SK-N-SH (cell line): ENCODE results near the gene ESYT1. TPM values are rescaled to one million over a fixed set of nuclear protein-coding genes. Genes with fewer than 3 reads are reported as not detected.

Experiments
- CTCF ChIA-PET: fragments of 300-600, 350-600 bp; formaldehyde crosslinking; extraction: SDS; loops from one replicate; lab custom pipeline; 2021; lab: Yijun Ruan, JAX
- POLR2A ChIA-PET: fragments of 350-600 bp; sonication (Branson Sonifier 250); formaldehyde crosslinking; extraction: SDS; loops from one replicate; lab custom pipeline; 2020; ENCODE audit warnings: antibody characterized with exemption, inconsistent platforms; lab: Yijun Ruan, JAX
- DNase-seq: peaks from one replicate; pipeline ENCODE4 v3.0.0; 2012
- H2AFZ ChIP-seq: fragments of 200-600 bp; sonication (generic); 2 replicates; pipeline ENCODE4 v1.8.1; 2016; ENCODE audit warnings: antibody characterized with exemption, mild to moderate bottlenecking, low read depth
- H3F3A ChIP-seq: fragments of 200-600 bp; sonication (generic); replicated peaks from 2 replicates; pipeline ENCODE3; 2016; ENCODE audit warnings: antibody characterized with exemption, mild to moderate bottlenecking; ENCODE audit not compliant: insufficient read depth
- H3K27ac ChIP-seq, 2 experiments: fragments of 200-500 bp in 1 of 2; fragments of 200-600 bp in 1 of 2; sonication (Bioruptor generic) in 1 of 2; sonication (generic), shearing (Covaris generic) in 1 of 2; 2 replicates each; pipeline versions ENCODE4 v1.5.1 to v1.6.1; 2014 to 2016; ENCODE audit warnings: low read depth in 2 of 2, inconsistent platforms in 1 of 2, low read length in 1 of 2, mild to moderate bottlenecking in 1 of 2, mixed read lengths in 1 of 2
- H3K27me3 ChIP-seq: fragments of 200-600 bp; sonication (generic), shearing (Covaris generic); 2 replicates; pipeline ENCODE4 v1.6.1; 2016; ENCODE audit warnings: mixed run types; ENCODE audit not compliant: insufficient read depth
- H3K36me3 ChIP-seq, 2 experiments: fragments of 200-500 bp in 1 of 2; fragments of 200-600 bp in 1 of 2; sonication (Bioruptor generic) in 1 of 2; sonication (generic) in 1 of 2; replicated peaks in 1 of 2; 2 replicates each; pipeline versions ENCODE3 to v1.5.1; 2014 to 2016; ENCODE audit warnings: low read length in 1 of 2, mild to moderate bottlenecking in 1 of 2; ENCODE audit not compliant: insufficient read depth in 2 of 2, control insufficient read depth in 1 of 2
- H3K4me1 ChIP-seq, 2 experiments: fragments of 200-500 bp in 1 of 2; fragments of 200-600 bp in 1 of 2; sonication (Bioruptor generic) in 1 of 2; sonication (generic), shearing (Covaris generic) in 1 of 2; 2 replicates each; pipeline versions ENCODE4 v1.5.1 to v1.6.1; 2014 to 2016; ENCODE audit warnings: low read depth in 1 of 2, low read length in 1 of 2, mixed run types in 1 of 2; ENCODE audit not compliant: insufficient read depth in 2 of 2, control insufficient read depth in 1 of 2
- H3K4me2 ChIP-seq: fragments of 200-600 bp; sonication (generic), shearing (Covaris generic); 2 replicates; pipeline ENCODE4 v1.6.1; 2017; ENCODE audit warnings: mixed run types
- H3K4me3 ChIP-seq, 2 experiments: fragments of 200-500 bp in 1 of 2; fragments of 200-600 bp in 1 of 2; sonication (Bioruptor generic) in 1 of 2; sonication (generic), shearing (Covaris generic) in 1 of 2; 2 replicates each; pipeline versions ENCODE4 v1.5.1 to v1.8.1; 2014 to 2016; ENCODE audit warnings: low read depth in 2 of 2, inconsistent platforms in 1 of 2, low read length in 1 of 2, mild to moderate bottlenecking in 1 of 2, mixed read lengths in 1 of 2, moderate library complexity in 1 of 2
- H3K79me2 ChIP-seq: fragments of 200-600 bp; sonication (generic); 2 replicates; pipeline ENCODE4 v1.8.1; 2017; ENCODE audit warnings: mild to moderate bottlenecking; ENCODE audit not compliant: insufficient read depth
- H3K9ac ChIP-seq: fragments of 200-600 bp; sonication (generic); 2 replicates; pipeline ENCODE4 v1.6.1; 2017; ENCODE audit warnings: mixed run types
- H3K9me2 ChIP-seq: fragments of 200-600 bp; sonication (generic); 2 replicates; pipeline ENCODE4 v1.6.1; 2017; ENCODE audit warnings: mixed run types
- H3K9me3 ChIP-seq: fragments of 200-600 bp; sonication (generic); 2 replicates; pipeline ENCODE4 v1.6.1; 2017; ENCODE audit warnings: mixed run types, mild to moderate bottlenecking, moderate library complexity
- H4K20me1 ChIP-seq: fragments of 200-600 bp; sonication (generic); 2 replicates; pipeline ENCODE4 v1.6.1; 2017; ENCODE audit warnings: mild to moderate bottlenecking, mixed run types; ENCODE audit not compliant: insufficient read depth
- ELF1 ChIP-seq: IDR thresholded peaks from 2 replicates; pipeline ENCODE4 v1.4.0; 2012
- EP300 ChIP-seq, 2 experiments: IDR thresholded peaks; 2 replicates each; pipeline versions ENCODE4 v1.4.0 to v1.6.1; 2012; ENCODE audit warnings: borderline replicate concordance in 1 of 2, low read depth in 1 of 2, low read length in 1 of 2
- FOSL2 ChIP-seq: IDR thresholded peaks from 2 replicates; pipeline ENCODE4 v1.4.0; 2012; ENCODE audit warnings: low read depth, mild to moderate bottlenecking, moderate library complexity, borderline replicate concordance
- JUND ChIP-seq: IDR thresholded peaks from 2 replicates; pipeline ENCODE4 v1.4.0; 2012
- MXI1 ChIP-seq: IDR thresholded peaks from 2 replicates; pipeline ENCODE4 v1.6.1; 2012; ENCODE audit warnings: mild to moderate bottlenecking, low read depth, low read length, improper control_type of control experiment
- NRF1 ChIP-seq: IDR thresholded peaks from 2 replicates; pipeline ENCODE4 v1.6.1; 2012; ENCODE audit warnings: low read depth, mild to moderate bottlenecking, low read length
- POLR2AphosphoS5 ChIP-seq: IDR thresholded peaks from 2 replicates; pipeline ENCODE4 v1.6.1; 2012; ENCODE audit warnings: low read depth, low read length
- RCOR1 ChIP-seq: fragments of 150-350 bp; IDR thresholded peaks from 2 replicates; pipeline ENCODE4 v1.6.1; 2017; ENCODE audit warnings: antibody characterized with exemption, low read length
- SIN3A ChIP-seq: IDR thresholded peaks from 2 replicates; pipeline ENCODE4 v1.6.1; 2012; ENCODE audit warnings: low read depth, mild to moderate bottlenecking, low read length, moderate library complexity, borderline replicate concordance
- SMC3 ChIP-seq: IDR thresholded peaks from 2 replicates; pipeline ENCODE4 v1.6.1; 2012; ENCODE audit warnings: low read depth, low read length, improper control_type of control experiment
- TEAD4 ChIP-seq: IDR thresholded peaks from 2 replicates; pipeline ENCODE4 v1.4.0; 2012; ENCODE audit warnings: mild to moderate bottlenecking, borderline replicate concordance; ENCODE audit not compliant: insufficient read depth
- YY1 ChIP-seq: IDR thresholded peaks from 2 replicates; pipeline ENCODE4 v1.4.0; 2012; ENCODE audit warnings: low read depth, mild to moderate bottlenecking
- ZBTB33 ChIP-seq: IDR thresholded peaks from 2 replicates; pipeline ENCODE4 v1.4.0; 2012; ENCODE audit warnings: low read depth, borderline replicate concordance
- WGBS: methylation state at CpG from one replicate; pipeline ENCODE4 v1.1.6; 2017; ENCODE audit warnings: low lambda C conversion rate; 5-methylcytosine and 5-hydroxymethylcytosine counted together
- polyA plus RNA-seq, 3 experiments: library from polyadenylated mRNA; depleted of rRNA; stranded (reverse); fragments of >200 nt; gene quantifications; 2 replicates each; pipeline ENCODE4 v1.2.3, GENCODE V29; 2012
- TF ChIP-seq, protein P1 (sequence below): fragments of 150-350 bp; IDR thresholded peaks from 2 replicates; pipeline ENCODE4 v1.6.1; 2016; ENCODE audit warnings: mild to moderate bottlenecking, low read depth, low read length
- TF ChIP-seq, protein P2 (sequence below): fragments of 200-600 bp; sonication (generic); IDR thresholded peaks from 2 replicates; pipeline ENCODE4 v1.6.1; 2017; ENCODE audit warnings: antibody characterized with exemption, mild to moderate bottlenecking, moderate library complexity
- TF ChIP-seq, protein P3 (sequence below): fragments of 150-350 bp; IDR thresholded peaks from 2 replicates; pipeline ENCODE4 v1.6.1; 2017; ENCODE audit warnings: antibody characterized with exemption, low read length, low read depth, borderline replicate concordance
- TF ChIP-seq, protein P4 (sequence below): IDR thresholded peaks from 2 replicates; pipeline ENCODE4; 2012

ESYT1 gene
- polyA plus RNA-seq, 1 of the 3 experiments (the other 2 are of a cell fraction) = 132 TPM

- TF ChIP-seq EP300 (IDR thresholded peaks at IDR 0.05; ENCODE audit: borderline replicate concordance in 1 of 2, low read depth in 1 of 2, low read length in 1 of 2) = no peak
- TF ChIP-seq, protein P1, sequence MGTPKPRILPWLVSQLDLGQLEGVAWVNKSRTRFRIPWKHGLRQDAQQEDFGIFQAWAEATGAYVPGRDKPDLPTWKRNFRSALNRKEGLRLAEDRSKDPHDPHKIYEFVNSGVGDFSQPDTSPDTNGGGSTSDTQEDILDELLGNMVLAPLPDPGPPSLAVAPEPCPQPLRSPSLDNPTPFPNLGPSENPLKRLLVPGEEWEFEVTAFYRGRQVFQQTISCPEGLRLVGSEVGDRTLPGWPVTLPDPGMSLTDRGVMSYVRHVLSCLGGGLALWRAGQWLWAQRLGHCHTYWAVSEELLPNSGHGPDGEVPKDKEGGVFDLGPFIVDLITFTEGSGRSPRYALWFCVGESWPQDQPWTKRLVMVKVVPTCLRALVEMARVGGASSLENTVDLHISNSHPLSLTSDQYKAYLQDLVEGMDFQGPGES = no peak
- no peak for TF ChIP-seq TEAD4
- TF ChIP-seq SIN3A = peak; percentile 93; the same call in 1 of the 2 replicates
- no peak; the same call in 1 of the 2 replicates for TF ChIP-seq RCOR1
- TF ChIP-seq MXI1 = no peak; the same call in 1 of the 2 replicates
- TF ChIP-seq JUND = peak; percentile 72
- TF ChIP-seq ELF1 = no peak
- no peak for TF ChIP-seq ZBTB33
Observed at GRCh38 chr12:56158029-56158925, 30.2 kb downstream of the ESYT1 start, which contains the start of gene MYL6 (continued).

- Histone ChIP-seq H3K27ac (peak overlapping the region; percentile 82 to 89), H3K79me2 (peaks cover 59% of the 10 kb centered on the region), H3K36me3 (peaks cover 52 to 54% of the 10 kb centered on the region in 2 experiments), H3K27me3 (no peaks in the 10 kb centered on the region), H3K9me3 (no peaks in the 10 kb centered on the region), H3K4me3 (peak overlapping the region; percentile 82 to 87), H4K20me1 (peaks cover 42% of the 10 kb centered on the region), H3F3A (peaks cover 55% of the 10 kb centered on the region), H3K4me2 (peak overlapping the region; percentile 97), H3K4me1 (peaks cover 23 to 32% of the 10 kb centered on the region in 2 experiments; a peak in 3 of 4 replicates), H3K9ac (peak overlapping the region; percentile 94), H2AFZ (no peak overlapping the region), H3K9me2 (no peaks in the 10 kb centered on the region)
- peak; percentile 63 for TF ChIP-seq POLR2AphosphoS5
- TF ChIP-seq SMC3 = no peak
- no peak for TF ChIP-seq NRF1
- TF ChIP-seq, protein P2, sequence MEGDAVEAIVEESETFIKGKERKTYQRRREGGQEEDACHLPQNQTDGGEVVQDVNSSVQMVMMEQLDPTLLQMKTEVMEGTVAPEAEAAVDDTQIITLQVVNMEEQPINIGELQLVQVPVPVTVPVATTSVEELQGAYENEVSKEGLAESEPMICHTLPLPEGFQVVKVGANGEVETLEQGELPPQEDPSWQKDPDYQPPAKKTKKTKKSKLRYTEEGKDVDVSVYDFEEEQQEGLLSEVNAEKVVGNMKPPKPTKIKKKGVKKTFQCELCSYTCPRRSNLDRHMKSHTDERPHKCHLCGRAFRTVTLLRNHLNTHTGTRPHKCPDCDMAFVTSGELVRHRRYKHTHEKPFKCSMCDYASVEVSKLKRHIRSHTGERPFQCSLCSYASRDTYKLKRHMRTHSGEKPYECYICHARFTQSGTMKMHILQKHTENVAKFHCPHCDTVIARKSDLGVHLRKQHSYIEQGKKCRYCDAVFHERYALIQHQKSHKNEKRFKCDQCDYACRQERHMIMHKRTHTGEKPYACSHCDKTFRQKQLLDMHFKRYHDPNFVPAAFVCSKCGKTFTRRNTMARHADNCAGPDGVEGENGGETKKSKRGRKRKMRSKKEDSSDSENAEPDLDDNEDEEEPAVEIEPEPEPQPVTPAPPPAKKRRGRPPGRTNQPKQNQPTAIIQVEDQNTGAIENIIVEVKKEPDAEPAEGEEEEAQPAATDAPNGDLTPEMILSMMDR = no peak
- no peak for TF ChIP-seq YY1
- TF ChIP-seq, protein P3, sequence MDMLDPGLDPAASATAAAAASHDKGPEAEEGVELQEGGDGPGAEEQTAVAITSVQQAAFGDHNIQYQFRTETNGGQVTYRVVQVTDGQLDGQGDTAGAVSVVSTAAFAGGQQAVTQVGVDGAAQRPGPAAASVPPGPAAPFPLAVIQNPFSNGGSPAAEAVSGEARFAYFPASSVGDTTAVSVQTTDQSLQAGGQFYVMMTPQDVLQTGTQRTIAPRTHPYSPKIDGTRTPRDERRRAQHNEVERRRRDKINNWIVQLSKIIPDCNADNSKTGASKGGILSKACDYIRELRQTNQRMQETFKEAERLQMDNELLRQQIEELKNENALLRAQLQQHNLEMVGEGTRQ = no peak
- TF ChIP-seq FOSL2 = no peak
- TF ChIP-seq, protein P4, sequence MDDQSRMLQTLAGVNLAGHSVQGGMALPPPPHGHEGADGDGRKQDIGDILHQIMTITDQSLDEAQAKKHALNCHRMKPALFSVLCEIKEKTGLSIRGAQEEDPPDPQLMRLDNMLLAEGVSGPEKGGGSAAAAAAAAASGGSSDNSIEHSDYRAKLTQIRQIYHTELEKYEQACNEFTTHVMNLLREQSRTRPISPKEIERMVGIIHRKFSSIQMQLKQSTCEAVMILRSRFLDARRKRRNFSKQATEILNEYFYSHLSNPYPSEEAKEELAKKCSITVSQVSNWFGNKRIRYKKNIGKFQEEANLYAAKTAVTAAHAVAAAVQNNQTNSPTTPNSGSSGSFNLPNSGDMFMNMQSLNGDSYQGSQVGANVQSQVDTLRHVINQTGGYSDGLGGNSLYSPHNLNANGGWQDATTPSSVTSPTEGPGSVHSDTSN = peak; percentile 58
- ChIA-PET CTCF (interaction anchor here (0.6 to 3.6 kb wide), 5 partner anchors 10 to 64 kb away, joined by 3 to 14 read pairs (median 11); partner anchors contain the start of genes ESYT1, SMARCC2 and ZC3H10), POLR2A (interaction anchor here (1.0 to 2.5 kb wide), 8 partner anchors 9 to 41 kb away, joined by 3 to 19 read pairs (median 5); partner anchors contain the start of genes ESYT1, SMARCC2 and ZC3H10)
- peak; percentile 56 for DNase-seq
- WGBS = 6% methylated on average over 6 of the region's 6 CpGs
Observed at GRCh38 chr12:56158926-56159461, 30.9 kb downstream of the ESYT1 start.
